Measurements from ENCODE around the gene HYCC2. TPM values are rescaled to one million over a fixed set of nuclear protein-coding genes. Genes with fewer than 3 reads are reported as not detected.

The HYCC2 gene
- total RNA-seq, 1 donor from 2014 or later: 21.8 TPM

GRCh38 chr2:201108341-201108740 lies 36.9 kb upstream of the HYCC2 start:
- DNase-seq (ENCODE audit: low read depth) (no peak), FAIRE-seq (no peak)
- no peak overlapping the region for H3K4me3 ChIP-seq (ENCODE audit: insufficient read depth, low read depth, low read length)
- TF ChIP-seq, protein P1, sequence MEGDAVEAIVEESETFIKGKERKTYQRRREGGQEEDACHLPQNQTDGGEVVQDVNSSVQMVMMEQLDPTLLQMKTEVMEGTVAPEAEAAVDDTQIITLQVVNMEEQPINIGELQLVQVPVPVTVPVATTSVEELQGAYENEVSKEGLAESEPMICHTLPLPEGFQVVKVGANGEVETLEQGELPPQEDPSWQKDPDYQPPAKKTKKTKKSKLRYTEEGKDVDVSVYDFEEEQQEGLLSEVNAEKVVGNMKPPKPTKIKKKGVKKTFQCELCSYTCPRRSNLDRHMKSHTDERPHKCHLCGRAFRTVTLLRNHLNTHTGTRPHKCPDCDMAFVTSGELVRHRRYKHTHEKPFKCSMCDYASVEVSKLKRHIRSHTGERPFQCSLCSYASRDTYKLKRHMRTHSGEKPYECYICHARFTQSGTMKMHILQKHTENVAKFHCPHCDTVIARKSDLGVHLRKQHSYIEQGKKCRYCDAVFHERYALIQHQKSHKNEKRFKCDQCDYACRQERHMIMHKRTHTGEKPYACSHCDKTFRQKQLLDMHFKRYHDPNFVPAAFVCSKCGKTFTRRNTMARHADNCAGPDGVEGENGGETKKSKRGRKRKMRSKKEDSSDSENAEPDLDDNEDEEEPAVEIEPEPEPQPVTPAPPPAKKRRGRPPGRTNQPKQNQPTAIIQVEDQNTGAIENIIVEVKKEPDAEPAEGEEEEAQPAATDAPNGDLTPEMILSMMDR (IDR thresholded peaks at IDR 0.05; ENCODE audit: insufficient read depth, low read depth, low read length): no peak
- no peak for TF ChIP-seq EZH2 (IDR thresholded peaks at IDR 0.05; ENCODE audit: insufficient read depth, low read length)
- no peaks in the 10 kb centered on the region for H4K20me1 ChIP-seq (ENCODE audit: insufficient read depth, low read length)
- no peaks in the 10 kb centered on the region for H3K36me3 ChIP-seq (ENCODE audit: insufficient read depth, low read length)
- H3K4me3 Mint-ChIP-seq (ENCODE audit: unreplicated experiment): no peak overlapping the region
- no peaks in the 10 kb centered on the region for H3K4me1 ChIP-seq (ENCODE audit: insufficient read depth, low read length)
- H3K9me3 Mint-ChIP-seq (ENCODE audit: unreplicated experiment): no peaks in the 10 kb centered on the region
- H3K79me2 ChIP-seq (ENCODE audit: insufficient read depth, low read length): no peaks in the 10 kb centered on the region
- no peak overlapping the region for H3K27ac ChIP-seq (ENCODE audit: low read depth, low read length)
- H2AFZ ChIP-seq (ENCODE audit: low read depth, low read length): no peak overlapping the region
- no peaks in the 10 kb centered on the region for H3K27me3 Mint-ChIP-seq (ENCODE audit: low read depth, unreplicated experiment)
- H3K4me2 ChIP-seq (ENCODE audit: low read length): no peak overlapping the region
- H3K9ac ChIP-seq (ENCODE audit: low read length): no peak overlapping the region
- no peaks in the 10 kb centered on the region for H3K27me3 ChIP-seq (ENCODE audit: insufficient read depth, low read length)
- H3K4me1 Mint-ChIP-seq (ENCODE audit: low read depth, unreplicated experiment): no peaks in the 10 kb centered on the region
- H3K36me3 Mint-ChIP-seq (ENCODE audit: low read depth, unreplicated experiment): no peaks in the 10 kb centered on the region
- H3K27ac Mint-ChIP-seq (ENCODE audit: unreplicated experiment): no peak overlapping the region
- H3K9me3 ChIP-seq (ENCODE audit: insufficient read depth, low read depth, low read length): no peaks in the 10 kb centered on the region

- Mint-ChIP-seq H3K9me3 (ENCODE audit: unreplicated experiment) (no peaks in the 10 kb centered on the region), H3K27ac (ENCODE audit: unreplicated experiment) (no peak overlapping the region), H3K27me3 (ENCODE audit: low read depth, unreplicated experiment) (no peaks in the 10 kb centered on the region), H3K4me1 (ENCODE audit: low read depth, unreplicated experiment) (no peaks in the 10 kb centered on the region), H3K4me3 (ENCODE audit: unreplicated experiment) (no peak overlapping the region), H3K36me3 (ENCODE audit: low read depth, unreplicated experiment) (no peaks in the 10 kb centered on the region)
- H3K27ac ChIP-seq (ENCODE audit: low read depth, low read length): no peak overlapping the region
- H3K9ac ChIP-seq (ENCODE audit: low read length): no peak overlapping the region
- H2AFZ ChIP-seq (ENCODE audit: low read depth, low read length): no peak overlapping the region
- no peaks in the 10 kb centered on the region for H3K79me2 ChIP-seq (ENCODE audit: insufficient read depth, low read length)
- no peak for FAIRE-seq
- no peaks in the 10 kb centered on the region for H4K20me1 ChIP-seq (ENCODE audit: insufficient read depth, low read length)
- no peaks in the 10 kb centered on the region for H3K9me3 ChIP-seq (ENCODE audit: insufficient read depth, low read depth, low read length)
- H3K4me2 ChIP-seq (ENCODE audit: low read length): no peak overlapping the region
- TF ChIP-seq, protein P1 (IDR thresholded peaks at IDR 0.05; ENCODE audit: insufficient read depth, low read depth, low read length): no peak
- TF ChIP-seq EZH2 (IDR thresholded peaks at IDR 0.05; ENCODE audit: insufficient read depth, low read length): no peak
- H3K36me3 ChIP-seq (ENCODE audit: insufficient read depth, low read length): no peaks in the 10 kb centered on the region
- H3K4me3 ChIP-seq (ENCODE audit: insufficient read depth, low read depth, low read length): no peak overlapping the region
- no peaks in the 10 kb centered on the region for H3K4me1 ChIP-seq (ENCODE audit: insufficient read depth, low read length)
- H3K27me3 ChIP-seq (ENCODE audit: insufficient read depth, low read length): no peaks in the 10 kb centered on the region
- no peak for DNase-seq (ENCODE audit: low read depth)
Measured at GRCh38 chr2:201107624-201108023, 36.2 kb upstream of the HYCC2 start.

GRCh38 chr2:201105759-201106158 lies 34.3 kb upstream of the HYCC2 start:
- FAIRE-seq: no peak
- Histone ChIP-seq H4K20me1 (ENCODE audit: insufficient read depth, low read length) (no peaks in the 10 kb centered on the region), H2AFZ (ENCODE audit: low read depth, low read length) (no peak overlapping the region), H3K4me3 (ENCODE audit: insufficient read depth, low read depth, low read length) (no peak overlapping the region), H3K9me3 (ENCODE audit: insufficient read depth, low read depth, low read length) (no peaks in the 10 kb centered on the region), H3K4me2 (ENCODE audit: low read length) (no peak overlapping the region), H3K9ac (ENCODE audit: low read length) (no peak overlapping the region), H3K36me3 (ENCODE audit: insufficient read depth, low read length) (no peaks in the 10 kb centered on the region), H3K79me2 (ENCODE audit: insufficient read depth, low read length) (no peaks in the 10 kb centered on the region), H3K27ac (ENCODE audit: low read depth, low read length) (no peak overlapping the region), H3K4me1 (ENCODE audit: insufficient read depth, low read length) (no peaks in the 10 kb centered on the region), H3K27me3 (ENCODE audit: insufficient read depth, low read length) (no peaks in the 10 kb centered on the region)
- no peak for DNase-seq (ENCODE audit: low read depth)
- no peak for TF ChIP-seq EZH2 (IDR thresholded peaks at IDR 0.05; ENCODE audit: insufficient read depth, low read length)
- TF ChIP-seq, protein P1 (IDR thresholded peaks at IDR 0.05; ENCODE audit: insufficient read depth, low read depth, low read length): no peak
- Mint-ChIP-seq H3K27me3 (ENCODE audit: low read depth, unreplicated experiment) (no peaks in the 10 kb centered on the region), H3K36me3 (ENCODE audit: low read depth, unreplicated experiment) (peaks cover 1% of the 10 kb centered on the region), H3K4me3 (ENCODE audit: unreplicated experiment) (no peak overlapping the region), H3K9me3 (ENCODE audit: unreplicated experiment) (no peaks in the 10 kb centered on the region), H3K27ac (ENCODE audit: unreplicated experiment) (no peak overlapping the region), H3K4me1 (ENCODE audit: low read depth, unreplicated experiment) (no peaks in the 10 kb centered on the region)

Data from astrocyte (in vitro differentiated cells and primary cell).